HG03064 (cell line): ENCODE measurements around the gene ZNF605.
"Not testable (repeated sequence)": the region's sequence is repeated elsewhere in the genome, so short reads cannot be mapped to it uniquely, and the experiment has no call there.

Source experiments
- ATAC-seq: cut with Tn5 transposase; IDR thresholded peaks from one replicate; pipeline ENCODE4 v1.9.1; 2021; ENCODE audit warnings: low read depth; ENCODE audit not compliant: unreplicated experiment

The ZNF605 gene

GRCh38 chr12:132908145-132909029 is 47.7 kb downstream of the ZNF605 start:
- peak; percentile 96 for ATAC-seq

- not testable (repeated sequence) for ATAC-seq
Measured at GRCh38 chr12:132907789-132908144, 48.3 kb downstream of the ZNF605 start.

DNA sequence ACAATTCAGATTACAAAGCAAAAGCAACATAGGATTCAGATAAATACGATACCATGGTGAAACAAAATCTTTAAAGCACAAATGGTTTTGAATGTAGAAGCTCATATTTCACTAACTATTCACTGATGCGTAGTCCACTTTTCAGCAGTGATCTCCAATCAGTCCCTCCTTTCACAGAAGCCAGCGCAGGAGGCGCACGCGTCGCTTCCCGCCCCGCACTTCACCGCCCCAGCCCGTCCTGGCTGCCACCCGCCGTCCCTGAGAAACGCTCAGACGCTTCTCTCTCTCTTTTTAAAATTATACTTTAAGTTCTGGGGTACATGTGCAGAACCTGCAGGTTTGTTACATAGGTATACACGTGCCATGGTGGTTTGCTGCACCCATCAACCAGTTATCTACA is 48.9 kb downstream of the ZNF605 start:
- ATAC-seq, result no peak

GRCh38 chr12:132904718-132905328 is 51.3 kb downstream of the ZNF605 start:
- no peak for ATAC-seq

- ATAC-seq, result no peak
Measured at GRCh38 chr12:132899033-132899432, 57.1 kb downstream of the ZNF605 start.

DNA sequence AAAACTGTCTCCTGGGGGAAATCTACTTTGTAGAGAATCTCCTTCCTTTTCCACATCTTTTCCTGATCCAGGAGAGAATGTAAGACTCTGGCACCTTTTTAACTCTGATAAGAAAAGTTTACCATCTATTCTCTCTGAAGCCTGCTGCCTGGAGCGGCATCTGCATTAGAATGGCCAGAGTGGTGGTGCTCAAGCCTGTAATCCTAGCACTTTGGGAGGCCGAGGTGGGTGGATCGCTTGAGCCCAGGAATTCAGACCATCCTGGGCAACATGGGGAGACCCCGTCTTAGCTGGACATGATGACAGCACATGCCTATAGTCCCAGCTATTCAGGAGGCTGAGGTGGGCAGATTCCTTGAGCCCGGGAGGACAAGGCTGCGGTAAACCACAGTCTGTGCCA is 67.3 kb downstream of the ZNF605 start:
- ATAC-seq, result no peak

- ATAC-seq, result peak; percentile 97
Measured at GRCh38 chr12:132887513-132888351, 68.4 kb downstream of the ZNF605 start, which contains the start of gene CHFR. TSS of gene CHFR (minus strand) at chr12:132887605. CDS start at chr12:132887328, 277 bp downstream.

DNA sequence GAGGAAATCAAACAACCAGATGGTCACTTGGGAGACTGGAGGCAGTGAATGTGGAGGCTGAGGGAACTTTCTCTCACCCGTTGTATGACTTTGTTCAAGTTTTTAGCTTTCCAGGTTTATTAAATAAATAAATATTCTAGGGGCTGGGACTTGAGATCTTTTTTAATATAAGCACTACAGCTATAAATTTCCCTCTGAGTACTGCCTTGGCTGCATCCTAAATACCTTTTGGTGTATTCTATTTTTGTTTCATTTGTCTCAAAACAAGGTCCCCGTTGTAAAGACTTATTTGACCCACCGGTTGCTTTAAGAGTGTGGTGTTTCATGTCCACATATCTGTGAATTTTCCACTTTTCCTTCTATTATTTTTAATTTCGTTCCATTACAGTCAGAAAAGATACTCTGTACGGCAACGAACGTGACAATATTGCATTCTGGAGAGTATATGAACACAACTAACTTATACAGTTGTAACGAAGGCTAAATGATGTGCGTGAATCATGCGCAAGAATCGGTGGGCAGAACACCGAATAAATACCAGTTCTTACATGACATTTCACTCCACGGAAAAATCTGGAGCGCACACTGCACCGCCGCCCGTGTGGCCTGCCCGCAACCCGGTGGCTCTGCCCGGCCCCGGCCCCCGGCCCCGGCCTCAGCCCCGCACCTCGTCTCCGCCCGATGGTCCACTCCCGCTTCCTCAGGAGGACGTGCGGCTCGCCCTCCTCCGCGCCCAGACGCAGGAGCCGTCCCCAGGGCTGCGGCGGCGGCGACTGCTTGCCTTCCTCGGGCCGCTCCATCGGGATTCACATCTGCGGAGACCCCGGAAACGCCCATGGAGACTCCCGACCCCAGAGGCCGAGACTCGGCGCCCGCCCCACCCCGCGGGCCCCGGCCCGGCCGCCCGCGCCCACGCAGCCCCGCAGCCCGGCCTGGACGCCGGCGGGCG is 69.3 kb downstream of the ZNF605 start:
- ATAC-seq, result peak; percentile 13

DNA sequence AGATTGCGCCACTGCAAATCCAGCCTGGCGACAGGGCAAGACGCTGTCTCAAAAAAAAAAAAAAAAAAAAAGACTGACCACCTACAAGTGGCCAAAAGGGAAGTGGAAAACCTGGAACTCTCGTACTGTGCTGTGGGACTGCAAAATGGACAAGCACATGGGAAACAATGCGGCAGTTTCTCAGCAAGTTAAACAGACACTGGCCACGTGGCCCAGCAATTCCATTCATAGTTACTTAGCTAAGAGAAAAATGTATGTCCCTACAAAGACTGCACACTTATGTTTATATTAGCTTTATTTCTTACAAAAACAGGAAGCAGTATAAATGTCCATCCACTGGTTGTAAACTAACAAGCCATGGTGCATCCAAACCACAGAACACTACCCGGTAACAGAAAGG is 74.3 kb downstream of the ZNF605 start:
- ATAC-seq, result no peak

DNA sequence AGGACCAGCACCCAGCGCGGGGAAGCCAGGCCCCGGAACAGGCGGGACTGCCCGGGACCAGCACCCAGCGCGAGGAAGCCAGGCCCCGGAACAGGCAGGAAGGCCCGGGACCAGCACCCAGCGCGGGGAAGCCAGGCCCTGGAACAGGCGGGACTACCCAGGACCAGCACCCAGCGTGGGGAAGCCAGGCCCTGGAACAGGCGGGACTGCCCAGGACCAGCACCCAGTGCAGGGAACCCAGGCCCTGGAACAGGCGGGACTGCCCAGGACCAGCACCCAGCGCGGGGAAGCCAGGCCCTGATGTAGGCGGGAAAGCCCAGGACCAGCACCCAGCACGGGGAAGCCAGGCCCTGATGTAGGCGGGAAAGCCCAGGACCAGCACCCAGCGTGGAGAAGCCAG is 81.5 kb downstream of the ZNF605 start:
- ATAC-seq, result not testable (repeated sequence)

DNA sequence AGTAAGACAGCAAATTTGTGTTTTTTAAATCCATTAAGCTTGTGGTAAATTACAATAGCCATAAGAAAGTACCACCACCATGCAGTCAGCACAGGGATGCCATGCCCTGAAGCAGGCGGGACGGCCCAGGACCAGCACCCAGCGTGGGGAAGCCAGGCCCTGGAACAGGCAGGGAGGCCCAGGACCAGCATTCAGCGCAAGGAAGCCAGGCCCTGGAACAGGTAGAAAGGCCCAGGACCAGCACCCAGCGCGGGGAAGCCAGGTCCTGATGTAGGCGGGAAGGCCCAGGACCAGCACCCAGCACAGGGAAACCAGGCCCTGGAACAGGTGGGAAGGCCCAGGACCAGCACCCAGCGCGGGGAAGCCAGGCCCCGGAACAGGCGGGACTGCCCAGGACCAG is 81.9 kb downstream of the ZNF605 start:
- ATAC-seq, result no peak

DNA sequence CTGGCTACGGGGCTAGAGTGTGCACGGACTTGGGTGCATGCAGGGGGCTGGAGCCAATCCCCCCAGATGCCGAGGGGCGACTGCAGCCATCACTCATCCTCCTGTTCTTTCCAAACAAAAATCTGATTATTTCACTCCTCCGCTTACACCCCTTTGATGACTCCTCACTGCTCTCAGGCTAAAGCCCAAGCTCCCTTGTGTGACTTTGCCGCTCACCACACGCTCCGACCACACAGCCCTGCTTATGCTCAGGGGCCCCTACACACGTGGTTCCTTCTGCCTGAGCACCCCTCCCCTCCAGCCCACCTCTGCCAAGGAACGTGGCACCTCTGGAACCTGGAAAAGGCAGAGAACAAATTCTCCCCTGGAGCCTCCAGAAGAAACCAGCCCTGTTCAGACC is 82.4 kb downstream of the ZNF605 start:
- ATAC-seq, result no peak

GRCh38 chr12:132872975-132873421 is 83.1 kb downstream of the ZNF605 start:
- no peak for ATAC-seq

DNA sequence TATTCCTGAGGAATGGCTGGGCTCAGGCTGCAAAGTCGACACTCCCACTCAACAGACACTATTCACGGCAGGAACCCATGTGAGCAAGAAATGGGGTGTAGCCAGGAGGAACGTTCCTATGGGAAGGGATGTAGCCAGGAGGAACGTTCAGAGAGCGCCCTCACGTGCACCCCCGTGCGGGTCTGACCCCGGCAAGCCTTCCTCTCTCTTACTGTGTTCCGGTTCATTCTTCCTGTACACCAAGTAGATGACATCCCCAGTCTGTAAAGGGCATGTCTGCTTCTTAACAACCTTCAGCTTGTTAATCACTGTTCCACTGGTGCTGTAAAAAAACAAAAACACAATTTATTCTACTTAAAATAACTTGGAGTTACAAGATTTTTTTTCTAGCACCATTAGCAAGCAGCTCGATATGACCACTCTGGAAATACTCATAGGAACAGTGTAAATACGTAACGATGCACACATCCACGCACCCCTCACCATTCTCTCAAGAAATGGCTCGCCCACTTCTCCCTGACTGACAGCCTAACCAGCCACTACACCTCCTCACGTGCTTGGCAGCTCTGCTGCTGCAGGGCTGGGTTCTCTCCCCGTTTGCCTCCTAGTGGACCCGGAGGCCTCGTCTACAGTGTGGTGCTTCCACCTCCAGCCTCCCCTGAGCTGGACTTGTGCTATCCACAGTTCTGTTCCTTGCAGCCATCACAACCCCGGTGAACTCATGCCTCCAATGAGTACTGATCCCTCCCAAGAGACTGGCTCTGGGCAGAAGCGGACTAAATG is 83.8 kb downstream of the ZNF605 start:
- no peak for ATAC-seq

DNA sequence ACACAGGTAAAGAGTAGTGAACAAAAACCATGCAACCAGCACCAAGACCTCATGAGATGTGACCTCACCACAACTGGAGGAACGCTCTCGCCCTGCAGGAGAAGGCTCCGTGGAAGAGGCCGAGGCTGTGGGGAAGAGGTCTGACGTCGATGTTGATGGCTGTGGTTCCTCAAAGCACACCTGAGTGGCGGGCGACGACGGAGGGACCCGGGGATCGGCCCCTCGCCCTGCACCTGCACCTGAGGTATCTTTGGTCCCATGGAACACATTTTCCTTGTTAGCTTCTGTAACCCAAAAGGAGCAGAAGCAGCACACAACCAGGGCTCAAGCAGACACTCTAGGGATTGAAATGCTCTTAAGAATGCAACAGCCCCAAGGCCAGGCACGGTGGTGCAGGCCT is 86.6 kb downstream of the ZNF605 start:
- no peak for ATAC-seq
